Testis (tissue), 2 donors: Measurements from ENCODE around the gene TJP2.

Experiments used
- CTCF ChIP-seq, 3 experiments: fragments of 450-650 bp in 2 of 3; fragments of 200-600 bp in 1 of 3; sonication (generic) in 1 of 3; IDR thresholded peaks; one replicate each; pipeline ENCODE4 v1.5.1; 2016 to 2019; ENCODE audit warnings: antibody characterized with exemption in 3 of 3, mild to moderate bottlenecking in 2 of 3, moderate library complexity in 1 of 3
- POLR2A ChIP-seq: fragments of 450-650 bp; IDR thresholded peaks from one replicate; pipeline ENCODE4 v1.6.1; 2017; ENCODE audit warnings: antibody characterized with exemption, mild to moderate bottlenecking, moderate library complexity

- TF ChIP-seq CTCF (IDR thresholded peaks at IDR 0.05) (no peak), POLR2A (no peak)
Measured at GRCh38 chr9:69253057-69253456, 79.0 kb downstream of the TJP2 start.
